Stimulated activated CD4-positive, alpha-beta T cell treated with anti-CD3 and anti-CD28 coated beads, Interleukin-1b, Interleukin-23, amount 100 ng/mL, for 24 hours (primary cell): ENCODE measurements around the gene PPM1D.
A peak's percentile ranks its signal among the peaks of the same experiment; 100 is the strongest.
"Not testable (repeated sequence)": the region's sequence is repeated elsewhere in the genome, so short reads cannot be mapped to it uniquely, and the experiment has no call there.

Experiments
- DNase-seq, 4 experiments: peaks; one replicate each; pipeline ENCODE4 v3.0.0-alpha.2; 2020; ENCODE audit warnings: low read depth in 4 of 4, low spot score in 1 of 4

Gene PPM1D

GRCh38 chr17:60593441-60594036, 6.5 kb upstream of the PPM1D start:
- DNase-seq = not testable (repeated sequence)

- DNase-seq = not testable (repeated sequence)
Observed at GRCh38 chr17:60594170-60594569, 5.8 kb upstream of the PPM1D start.

GRCh38 chr17:60594734-60595133, 5.3 kb upstream of the PPM1D start:
- no peak for DNase-seq

GRCh38 chr17:60597297-60597696, 2.7 kb upstream of the PPM1D start:
- DNase-seq = no peak

- no peak for DNase-seq
Observed at GRCh38 chr17:60598001-60598736, 1.8 kb upstream of the PPM1D start.

GRCh38 chr17:60599220-60599619, 773 bp upstream of the PPM1D start:
- DNase-seq = no peak

- DNase-seq = peak; percentile 27 to 52 (median 40)
Observed at GRCh38 chr17:60600490-60601446, 775 bp downstream of the PPM1D start.

GRCh38 chr17:60601447-60602384, 1.7 kb downstream of the PPM1D start:
- DNase-seq = peak in 1 of 4 experiments; percentile 21

GRCh38 chr17:60602385-60602742, 2.4 kb downstream of the PPM1D start:
- DNase-seq = no peak

GRCh38 chr17:60602871-60603270, 2.9 kb downstream of the PPM1D start:
- no peak for DNase-seq

GRCh38 chr17:60603477-60603876, 3.5 kb downstream of the PPM1D start:
- DNase-seq = not testable (repeated sequence)

- no peak for DNase-seq
Observed at GRCh38 chr17:60604686-60605334, 4.8 kb downstream of the PPM1D start.

- no peak for DNase-seq
Observed at GRCh38 chr17:60606036-60606435, 6.0 kb downstream of the PPM1D start.

- no peak for DNase-seq
Observed at GRCh38 chr17:60610473-60610872, 10.5 kb downstream of the PPM1D start.

- not testable (repeated sequence) for DNase-seq
Observed at GRCh38 chr17:60611321-60611720, 11.3 kb downstream of the PPM1D start.

GRCh38 chr17:60613325-60613724, 13.3 kb downstream of the PPM1D start:
- DNase-seq = no peak

GRCh38 chr17:60613796-60614195, 13.8 kb downstream of the PPM1D start:
- not testable (repeated sequence) for DNase-seq

- not testable (repeated sequence) for DNase-seq
Observed at GRCh38 chr17:60614247-60614646, 14.3 kb downstream of the PPM1D start.

GRCh38 chr17:60615108-60615507, 15.1 kb downstream of the PPM1D start:
- no peak for DNase-seq

GRCh38 chr17:60615840-60616239, 15.8 kb downstream of the PPM1D start:
- no peak for DNase-seq
